Measurements from ENCODE around the gene SRPRA. TPM values are rescaled to one million over a fixed set of nuclear protein-coding genes. Genes with fewer than 3 reads are reported as not detected.
A peak's percentile ranks its signal among the peaks of the same experiment; 100 is the strongest.

SRPRA gene
- total and polyA plus RNA-seq, 12 donors, result 32.5 to 88.4 (median 75.1) TPM

DNA sequence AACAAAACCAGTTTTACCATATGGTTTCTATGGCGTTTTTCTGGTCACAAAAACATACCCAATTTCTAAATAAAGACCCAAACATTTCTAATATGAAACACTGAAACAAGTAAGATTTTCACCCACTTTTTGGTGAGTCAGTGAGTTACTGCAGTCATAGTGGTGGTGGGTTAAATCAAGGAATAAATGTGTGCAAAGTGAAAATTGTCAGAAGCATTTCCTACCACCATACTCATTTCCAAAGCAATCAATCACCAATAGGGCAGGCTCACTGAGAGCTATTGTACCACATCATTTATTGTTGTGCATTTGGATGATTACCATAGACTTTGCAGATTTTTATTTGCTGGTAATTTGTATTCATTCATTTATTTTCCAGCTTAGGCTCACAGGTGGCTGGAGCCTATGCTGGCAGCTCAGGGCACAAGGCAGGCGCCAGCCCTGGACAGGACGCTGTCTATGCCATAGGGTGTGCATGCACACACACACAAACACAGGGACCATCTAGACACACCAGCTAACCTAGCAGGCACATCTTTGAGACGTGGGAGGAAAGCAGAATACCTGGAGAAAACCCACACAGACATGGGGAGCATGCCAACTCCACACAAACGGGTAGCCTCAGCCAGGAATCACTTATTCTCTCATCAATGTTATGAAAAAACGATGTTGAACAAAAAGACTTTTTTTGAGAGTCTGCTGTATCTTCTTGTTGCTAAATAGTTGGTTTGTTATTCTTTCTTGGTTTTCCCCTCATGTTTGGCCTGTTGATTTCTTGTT lies 52.0 kb downstream of the SRPRA start:
- no peaks in the 10 kb centered on the region for H3K9me3 ChIP-seq
- intact Hi-C loops (cut with DNase I), result loop anchor here in 2 of 10 donors (5.0 to 10.0 kb wide), 2 partner anchors 48 to 66 kb away; partner anchors contain the start of genes FOXRED1 (in 1 of the 2), SRPRA (in 1 of the 2) and TIRAP (in 1 of the 2)
- H3K4me3 ChIP-seq, result no peak overlapping the region
- ATAC-seq (no peak), DNase-seq (no peak)
- 84 to 86% methylated on average over 6 of the region's 6 CpGs for WGBS, 2 donors
- H3K36me3 ChIP-seq, result no peaks in the 10 kb centered on the region
- TF ChIP-seq, protein P1, sequence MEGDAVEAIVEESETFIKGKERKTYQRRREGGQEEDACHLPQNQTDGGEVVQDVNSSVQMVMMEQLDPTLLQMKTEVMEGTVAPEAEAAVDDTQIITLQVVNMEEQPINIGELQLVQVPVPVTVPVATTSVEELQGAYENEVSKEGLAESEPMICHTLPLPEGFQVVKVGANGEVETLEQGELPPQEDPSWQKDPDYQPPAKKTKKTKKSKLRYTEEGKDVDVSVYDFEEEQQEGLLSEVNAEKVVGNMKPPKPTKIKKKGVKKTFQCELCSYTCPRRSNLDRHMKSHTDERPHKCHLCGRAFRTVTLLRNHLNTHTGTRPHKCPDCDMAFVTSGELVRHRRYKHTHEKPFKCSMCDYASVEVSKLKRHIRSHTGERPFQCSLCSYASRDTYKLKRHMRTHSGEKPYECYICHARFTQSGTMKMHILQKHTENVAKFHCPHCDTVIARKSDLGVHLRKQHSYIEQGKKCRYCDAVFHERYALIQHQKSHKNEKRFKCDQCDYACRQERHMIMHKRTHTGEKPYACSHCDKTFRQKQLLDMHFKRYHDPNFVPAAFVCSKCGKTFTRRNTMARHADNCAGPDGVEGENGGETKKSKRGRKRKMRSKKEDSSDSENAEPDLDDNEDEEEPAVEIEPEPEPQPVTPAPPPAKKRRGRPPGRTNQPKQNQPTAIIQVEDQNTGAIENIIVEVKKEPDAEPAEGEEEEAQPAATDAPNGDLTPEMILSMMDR (IDR thresholded peaks at IDR 0.05), result no peak
- no peaks in the 10 kb centered on the region for H3K27me3 ChIP-seq
- H3K4me1 ChIP-seq, result peaks cover 0 to 48% (median 24%) of the 10 kb centered on the region in 9 donors
- no peak overlapping the region for H3K27ac ChIP-seq

DNA sequence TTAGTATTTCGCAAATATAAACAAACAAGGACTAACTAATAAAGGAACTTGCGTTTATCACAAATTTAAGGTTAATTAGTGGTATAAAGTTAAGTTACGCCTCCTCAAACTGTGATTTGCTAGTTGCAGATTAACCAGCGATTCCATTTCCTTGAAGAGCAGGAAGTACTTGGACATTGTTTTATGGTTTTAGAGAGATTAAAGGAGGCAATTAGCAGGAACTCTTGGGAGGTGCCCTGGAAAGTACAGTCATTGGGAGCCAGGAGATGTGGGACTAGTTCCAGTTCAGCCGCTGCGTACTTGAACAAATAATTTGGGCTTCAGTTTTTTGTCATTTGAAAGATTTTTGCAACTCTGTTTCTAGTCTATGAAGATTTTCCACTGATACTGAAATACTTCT lies 53.9 kb downstream of the SRPRA start:
- DNase-seq, result no peak
- H3K27me3 ChIP-seq, result no peaks in the 10 kb centered on the region
- TF ChIP-seq, protein P1 (IDR thresholded peaks at IDR 0.05), result no peak
- peak overlapping the region in 2 of 10 donors; percentile 6 to 51 for H3K27ac ChIP-seq
- H3K4me3 ChIP-seq, result peak overlapping the region in 4 of 10 donors; percentile 5 to 30 (median 18)
- peaks cover 4 to 54% (median 34%) of the 10 kb centered on the region in 9 donors for H3K4me1 ChIP-seq
- H3K36me3 ChIP-seq, result peaks cover 0 to 5% (median 2%) of the 10 kb centered on the region in 9 donors
- intact Hi-C loops (cut with DNase I), result loop anchor here in 7 of 10 donors (5.0 to 10.0 kb wide), 4 partner anchors 50 to 153 kb away; partner anchors contain the start of genes FOXRED1 (in 7 of the 7), SRPRA (in 7 of the 7), CDON (in 1 of the 7) and TIRAP (in 1 of the 7)
- H3K9me3 ChIP-seq, result no peaks in the 10 kb centered on the region
- no peak for ATAC-seq
- 43 to 60% methylated on average over 6 of the region's 6 CpGs for WGBS, 2 donors

DNA sequence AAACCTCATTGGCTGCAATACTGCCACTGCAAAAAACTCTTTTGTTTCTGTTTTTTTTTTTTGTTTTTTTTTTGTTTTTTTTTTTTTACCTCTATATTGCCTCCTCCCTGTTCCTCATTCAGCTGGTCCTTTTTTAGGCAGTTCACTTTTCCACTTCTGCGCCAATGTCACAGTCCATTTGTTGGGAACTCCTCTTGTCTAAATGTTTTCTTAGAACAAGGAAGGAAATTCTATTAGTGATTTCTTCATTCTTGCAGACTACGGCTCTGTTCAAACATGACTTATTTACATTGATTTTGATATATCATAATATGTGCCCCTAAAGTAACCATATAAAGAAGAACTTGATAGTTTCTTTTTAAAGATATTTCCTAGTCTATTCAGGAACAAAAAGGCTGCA lies 54.3 kb downstream of the SRPRA start:
- intact Hi-C loops (cut with DNase I), result loop anchor here in 7 of 10 donors (5.0 to 10.0 kb wide), 3 partner anchors 50 to 152 kb away; partner anchors contain the start of genes FOXRED1 (in 7 of the 7), SRPRA (in 7 of the 7) and CDON (in 1 of the 7)
- WGBS, 2 donors, result 49 to 75% methylated on average over 2 of the region's 2 CpGs
- TF ChIP-seq, protein P1 (IDR thresholded peaks at IDR 0.05), result no peak
- H3K27me3 ChIP-seq, result no peaks in the 10 kb centered on the region
- H3K27ac ChIP-seq, result peak overlapping the region in 2 of 10 donors; percentile 6 to 51
- H3K4me3 ChIP-seq, result peak overlapping the region in 4 of 10 donors; percentile 5 to 30 (median 18)
- DNase-seq, result no peak
- H3K9me3 ChIP-seq, result no peaks in the 10 kb centered on the region
- H3K4me1 ChIP-seq, result peaks cover 4 to 54% (median 35%) of the 10 kb centered on the region in 9 donors
- ATAC-seq, result no peak
- peaks cover 0 to 9% (median 6%) of the 10 kb centered on the region in 9 donors for H3K36me3 ChIP-seq

Other genes starting within 250 kb of the SRPRA start
- gene CDON, start 206.0 kb downstream of the SRPRA start, total RNA-seq, result 10 to 100 TPM in 2 of 10 donors, 1 to 10 TPM in 8; 5.4 to 17.1 (median 9.3) TPM
- 1 to 10 TPM; 1.4 to 2.4 TPM for gene CDON, start 206.0 kb downstream of the SRPRA start, polyA plus RNA-seq
- 10 to 100 TPM; 34.5 to 70.0 (median 37.4) TPM for gene RPUSD4, start 57.2 kb downstream of the SRPRA start, total RNA-seq
- 10 to 100 TPM; 12.8 to 15.2 TPM for gene RPUSD4, start 57.2 kb downstream of the SRPRA start, polyA plus RNA-seq
- 10 to 100 TPM; 18.3 to 52.8 (median 24.7) TPM for gene FAM118B, start 57.1 kb downstream of the SRPRA start, total RNA-seq
- gene FAM118B, start 57.1 kb downstream of the SRPRA start, polyA plus RNA-seq, result 1 to 10 TPM; 7.6 to 9.3 TPM
- 10 to 100 TPM; 19.0 to 41.1 (median 30.4) TPM for gene FOXRED1, start 259 bp upstream of the SRPRA start, total RNA-seq
- gene FOXRED1, start 259 bp upstream of the SRPRA start, polyA plus RNA-seq, result 10 to 100 TPM; 33.5 to 46.3 TPM
- gene TIRAP, start 14.2 kb upstream of the SRPRA start, total RNA-seq, result 10 to 100 TPM in 1 of 10 donors, 1 to 10 TPM in 9; 6.3 to 10.1 (median 8.6) TPM
- 1 to 10 TPM; 3.1 to 3.3 TPM for gene TIRAP, start 14.2 kb upstream of the SRPRA start, polyA plus RNA-seq
- 10 to 100 TPM in 6 of 10 donors, 1 to 10 TPM in 4; 6.5 to 17.3 (median 10.6) TPM for gene DCPS, start 35.2 kb upstream of the SRPRA start, total RNA-seq
- 10 to 100 TPM in 1 of 2 donors, 1 to 10 TPM in 1; 8.8 to 17.1 TPM for gene DCPS, start 35.2 kb upstream of the SRPRA start, polyA plus RNA-seq
- 10 to 100 TPM; 24.8 to 51.0 (median 43.4) TPM for gene ST3GAL4, start 86.8 kb upstream of the SRPRA start, total RNA-seq
- 10 to 100 TPM; 96.2 to 98.2 TPM for gene ST3GAL4, start 86.8 kb upstream of the SRPRA start, polyA plus RNA-seq